ENCODE results near the gene CA10.

CA10 gene

GRCh38 chr17:51751072-51751471 lies 407.4 kb downstream of the CA10 start:
- no peak for FAIRE-seq

GRCh38 chr17:51748749-51749604 lies 409.5 kb downstream of the CA10 start:
- FAIRE-seq: no peak

GRCh38 chr17:51746421-51746820 lies 412.1 kb downstream of the CA10 start:
- FAIRE-seq: no peak

- FAIRE-seq: no peak
Observed at GRCh38 chr17:51745993-51746392, 412.5 kb downstream of the CA10 start.

- FAIRE-seq: no peak
Observed at GRCh38 chr17:51743477-51743876, 415.0 kb downstream of the CA10 start.

- no peak for FAIRE-seq
Observed at GRCh38 chr17:51742571-51742970, 415.9 kb downstream of the CA10 start.

GRCh38 chr17:51741458-51741857 lies 417.1 kb downstream of the CA10 start:
- no peak for FAIRE-seq

GRCh38 chr17:51740531-51740930 lies 418.0 kb downstream of the CA10 start:
- FAIRE-seq: no peak

- FAIRE-seq: no peak
Observed at GRCh38 chr17:51739245-51739886, 419.1 kb downstream of the CA10 start.

GRCh38 chr17:51736356-51736755 lies 422.2 kb downstream of the CA10 start:
- no peak for FAIRE-seq

- FAIRE-seq: no peak
Observed at GRCh38 chr17:51734976-51735375, 423.5 kb downstream of the CA10 start.

- FAIRE-seq: no peak
Observed at GRCh38 chr17:51734462-51734861, 424.1 kb downstream of the CA10 start.

GRCh38 chr17:51733166-51733565 lies 425.3 kb downstream of the CA10 start:
- no peak for FAIRE-seq

GRCh38 chr17:51731941-51732722 lies 426.4 kb downstream of the CA10 start:
- no peak for FAIRE-seq

- FAIRE-seq: peak; percentile 96
Observed at GRCh38 chr17:51730303-51731050, 428.0 kb downstream of the CA10 start.

- FAIRE-seq: no peak
Observed at GRCh38 chr17:51725185-51725584, 433.3 kb downstream of the CA10 start.

GRCh38 chr17:51724043-51724580 lies 434.4 kb downstream of the CA10 start:
- no peak for FAIRE-seq

GRCh38 chr17:51722994-51723393 lies 435.5 kb downstream of the CA10 start:
- FAIRE-seq: no peak

- FAIRE-seq: no peak
Observed at GRCh38 chr17:51721730-51722129, 436.8 kb downstream of the CA10 start.

GRCh38 chr17:51720439-51720838 lies 438.1 kb downstream of the CA10 start:
- no peak for FAIRE-seq

GRCh38 chr17:51718983-51719382 lies 439.5 kb downstream of the CA10 start:
- no peak for FAIRE-seq

GRCh38 chr17:51711581-51711980 lies 446.9 kb downstream of the CA10 start:
- FAIRE-seq: no peak

- FAIRE-seq: no peak
Observed at GRCh38 chr17:51710634-51710979, 447.9 kb downstream of the CA10 start.
